Activated CD4-positive, CD25-positive, alpha-beta regulatory T cell (primary cell): ENCODE data around the gene PPP1R1B.

Experiments used
- DNase-seq, 4 experiments: peaks; one replicate each; lab custom pipeline; 2025; lab: John Stamatoyannopoulos, UW

PPP1R1B gene

GRCh38 chr17:39653662-39654331, 27.0 kb downstream of the PPP1R1B start:
- peak; percentile 57 to 76 (median 68) for DNase-seq

- no peak for DNase-seq
Observed at GRCh38 chr17:39655105-39655504, 28.4 kb downstream of the PPP1R1B start.

- no peak for DNase-seq
Observed at GRCh38 chr17:39658346-39658745, 31.6 kb downstream of the PPP1R1B start.

GRCh38 chr17:39658760-39659159, 32.0 kb downstream of the PPP1R1B start:
- DNase-seq = no peak

- DNase-seq = no peak
Observed at GRCh38 chr17:39659279-39660010, 32.7 kb downstream of the PPP1R1B start.

GRCh38 chr17:39660011-39660360, 33.2 kb downstream of the PPP1R1B start:
- no peak for DNase-seq

GRCh38 chr17:39660397-39661385, 33.9 kb downstream of the PPP1R1B start:
- DNase-seq = no peak

- DNase-seq = no peak
Observed at GRCh38 chr17:39661744-39662541, 35.2 kb downstream of the PPP1R1B start.

GRCh38 chr17:39662551-39663339, 36.0 kb downstream of the PPP1R1B start:
- DNase-seq = no peak

- DNase-seq = no peak
Observed at GRCh38 chr17:39663340-39663687, 36.6 kb downstream of the PPP1R1B start.

- DNase-seq = no peak
Observed at GRCh38 chr17:39663688-39664580, 37.2 kb downstream of the PPP1R1B start.

GRCh38 chr17:39664581-39665561, 38.1 kb downstream of the PPP1R1B start, which contains the start of gene TCAP:
Gene TCAP, plus strand, starts transcription at chr17:39665349. Its CDS starts 11 bp downstream, at chr17:39665360.
- no peak for DNase-seq

- no peak for DNase-seq
Observed at GRCh38 chr17:39665642-39666224, 39.0 kb downstream of the PPP1R1B start.

GRCh38 chr17:39666231-39666600, 39.5 kb downstream of the PPP1R1B start:
- no peak for DNase-seq

- no peak for DNase-seq
Observed at GRCh38 chr17:39666601-39667261, 40.0 kb downstream of the PPP1R1B start.

GRCh38 chr17:39667262-39667944, 40.7 kb downstream of the PPP1R1B start:
- DNase-seq = no peak
